ENCODE results near the gene VGLL4.

Gene VGLL4

DNA sequence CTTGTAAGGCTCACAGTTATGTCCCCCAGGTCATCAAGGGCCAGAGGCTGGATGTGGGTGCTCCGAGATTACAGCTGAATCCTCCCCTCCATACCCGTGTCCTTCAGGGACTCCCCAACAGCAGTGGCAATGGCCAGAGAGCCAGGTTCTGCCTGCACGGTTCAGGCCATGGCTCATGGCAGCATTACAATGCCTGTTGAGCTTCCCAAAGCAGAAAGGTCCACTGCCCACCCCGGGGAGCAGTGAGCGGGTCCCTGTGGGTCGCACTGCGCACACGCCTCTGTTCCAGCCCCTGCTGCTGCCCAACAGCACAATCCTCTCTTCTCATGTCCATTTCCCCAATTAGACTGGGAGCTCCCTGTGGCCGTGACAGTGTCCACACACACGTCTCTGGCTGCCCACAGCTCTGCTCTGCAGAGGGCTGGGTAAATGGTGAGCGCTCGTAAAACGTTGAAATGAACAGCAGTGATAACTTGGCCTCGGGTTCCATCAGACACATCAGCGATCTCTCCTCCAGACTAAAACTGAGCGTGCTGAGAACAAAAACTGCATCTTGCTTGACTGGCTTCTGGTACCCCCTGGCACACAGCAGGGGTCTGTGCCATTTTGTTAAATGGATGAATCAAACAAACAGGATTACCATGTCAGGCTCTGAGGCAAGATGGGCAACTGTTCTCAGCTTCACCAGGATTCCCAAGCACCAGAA is 80.4 kb downstream of the VGLL4 start:
- DNase-seq = no peak

DNA sequence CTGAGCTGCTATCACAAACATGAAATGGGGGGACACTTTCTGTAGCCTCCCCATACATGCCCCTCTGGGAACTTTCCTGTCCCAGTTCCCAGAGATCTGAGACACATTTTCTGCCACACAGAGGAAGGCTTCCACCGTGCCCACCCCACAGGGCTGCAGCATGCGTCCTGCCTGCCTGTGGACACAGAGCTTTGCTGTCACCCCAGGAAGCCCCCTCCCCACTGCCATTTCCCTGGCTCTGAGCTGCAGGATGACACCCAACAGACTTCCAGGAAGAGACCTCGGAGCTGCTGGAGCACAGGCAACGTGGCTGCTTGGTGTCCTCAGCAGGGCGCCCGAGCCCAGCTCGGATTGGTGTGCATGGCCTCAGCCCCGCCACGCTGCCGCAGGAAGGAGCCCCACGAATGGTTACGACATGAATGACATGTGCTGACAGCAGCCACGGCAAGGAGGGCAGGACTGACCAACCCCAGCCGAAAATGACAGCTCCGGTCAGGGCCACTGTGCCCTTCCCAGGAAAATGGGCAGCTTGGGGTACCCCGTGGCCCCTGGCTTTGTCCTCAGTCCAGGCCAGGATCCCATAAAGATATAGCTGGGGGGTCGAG is 81.3 kb downstream of the VGLL4 start:
- DNase-seq = no peak

DNA sequence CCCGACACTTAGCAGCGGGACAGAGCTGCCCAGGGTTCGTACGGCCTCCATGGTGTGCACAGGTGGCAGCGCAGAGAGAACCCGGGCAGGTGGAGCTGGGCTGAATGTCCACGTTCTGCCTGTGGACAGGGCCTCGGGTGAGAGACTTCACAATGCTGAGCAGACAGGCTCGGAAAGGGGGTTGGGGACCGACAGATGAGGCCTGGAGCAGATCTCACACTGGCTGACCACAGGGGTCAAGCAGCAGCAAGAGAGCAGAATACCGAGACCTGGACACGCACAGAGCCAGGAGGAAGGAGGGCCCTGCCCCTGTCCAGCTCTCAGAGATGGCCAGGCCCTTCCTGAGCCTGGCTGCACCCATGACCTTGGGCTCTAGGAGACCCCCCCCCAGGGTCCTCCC is 83.0 kb downstream of the VGLL4 start:
- no peak for DNase-seq

DNA sequence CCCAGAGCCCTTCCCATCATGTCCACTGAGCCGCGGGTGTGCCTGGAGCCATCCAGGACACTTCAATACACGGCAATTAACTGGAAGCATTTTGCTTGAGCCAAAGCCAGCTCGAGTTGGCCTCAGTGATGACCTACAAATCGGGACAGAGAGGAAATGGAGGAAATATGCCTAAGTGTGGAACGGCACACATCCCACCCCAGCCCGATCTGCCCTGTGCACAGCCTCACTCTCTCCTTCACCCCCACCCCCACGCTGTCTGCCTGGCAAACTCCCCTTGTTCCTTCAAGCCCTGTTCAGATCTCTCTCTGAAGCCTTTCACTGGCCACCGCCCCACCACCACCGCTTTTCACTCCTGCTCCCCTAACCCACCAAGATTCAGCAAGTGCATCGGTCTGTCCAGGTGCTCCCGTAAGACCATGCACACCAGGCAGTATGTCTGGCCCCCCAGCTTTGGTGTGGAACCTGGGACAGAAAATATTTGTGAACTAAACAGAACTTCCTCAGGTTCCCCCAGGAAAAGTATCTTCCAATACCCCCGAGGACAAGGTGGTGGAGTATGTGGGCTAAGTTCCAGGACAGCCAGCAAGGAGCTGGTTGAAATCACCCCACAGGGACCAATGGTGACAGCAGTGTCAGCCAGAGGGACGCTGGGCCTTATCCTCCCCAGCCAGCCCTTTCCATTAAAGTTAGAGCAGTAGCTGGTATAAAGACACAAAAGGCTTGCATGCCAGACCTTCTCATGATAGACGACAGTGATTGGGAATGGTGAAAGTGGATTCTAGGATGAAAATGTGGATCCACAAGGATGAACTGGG is 83.7 kb downstream of the VGLL4 start:
- DNase-seq = no peak

DNA sequence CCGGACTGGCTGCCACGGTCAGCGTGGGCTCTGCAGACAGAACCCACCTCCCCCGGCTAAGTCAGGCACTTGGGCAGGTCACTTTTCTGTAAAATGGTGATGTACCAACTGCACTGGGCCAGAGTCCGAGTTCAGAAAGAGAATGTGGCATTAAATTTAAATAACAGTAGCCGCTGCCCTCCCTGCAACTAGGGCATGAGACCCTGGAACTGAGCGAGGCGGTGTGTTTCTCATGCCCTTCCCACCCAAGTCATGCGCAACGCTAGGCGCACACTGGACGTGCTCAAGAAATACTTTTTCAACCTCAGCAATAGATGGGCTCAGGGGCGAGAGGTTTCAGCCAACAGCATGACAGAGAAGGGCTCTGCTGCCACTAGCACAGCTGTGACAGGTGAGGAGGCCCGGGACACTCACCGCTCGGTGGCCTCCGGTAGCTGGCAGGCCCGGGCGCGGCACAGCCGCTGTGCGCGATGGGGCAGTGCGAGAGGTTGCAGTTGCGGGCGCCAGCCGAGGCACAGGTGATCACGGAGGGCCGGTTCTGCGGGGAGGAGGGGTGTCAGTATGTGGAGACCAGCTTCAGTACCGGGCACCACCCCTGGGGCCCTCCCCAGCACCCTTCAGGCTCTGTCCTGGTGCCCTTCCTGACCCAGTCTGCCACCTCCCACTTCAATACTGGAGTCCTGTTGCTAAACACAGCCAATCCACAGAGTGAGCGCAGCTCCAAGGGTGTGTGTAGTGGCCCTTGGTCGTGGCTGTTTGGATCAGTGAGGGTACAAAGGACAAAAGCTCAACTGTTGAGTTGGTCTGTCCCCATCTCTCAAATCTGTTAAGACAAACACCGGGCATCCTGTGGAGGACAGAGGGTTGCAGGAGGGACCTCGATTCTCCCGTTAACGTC is 84.5 kb downstream of the VGLL4 start:
- DNase-seq = no peak

DNA sequence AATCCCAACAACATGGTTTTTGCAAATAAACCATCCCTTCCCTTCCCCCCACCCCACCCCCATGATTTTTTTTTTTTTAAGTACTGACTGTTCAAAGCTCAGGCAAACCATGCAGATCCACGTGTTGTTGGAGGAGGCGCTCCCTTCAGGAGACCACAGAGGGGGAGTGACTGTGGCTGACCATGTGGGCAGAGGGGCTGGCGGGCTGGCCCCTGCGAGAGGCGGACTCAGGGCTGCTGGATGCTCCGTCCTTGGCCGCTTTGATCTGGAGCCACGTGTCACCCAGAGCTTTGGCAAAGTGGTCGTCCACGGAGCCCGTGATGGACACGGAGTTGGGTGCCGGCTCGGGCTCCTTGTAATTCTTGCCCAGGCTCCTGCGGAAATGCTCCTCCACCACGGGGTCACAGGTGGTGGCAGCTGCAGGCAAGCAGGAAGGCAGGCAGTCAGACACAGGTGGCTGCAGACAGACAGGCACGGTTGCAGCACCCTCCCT is 85.3 kb downstream of the VGLL4 start:
- no peak for DNase-seq

DNA sequence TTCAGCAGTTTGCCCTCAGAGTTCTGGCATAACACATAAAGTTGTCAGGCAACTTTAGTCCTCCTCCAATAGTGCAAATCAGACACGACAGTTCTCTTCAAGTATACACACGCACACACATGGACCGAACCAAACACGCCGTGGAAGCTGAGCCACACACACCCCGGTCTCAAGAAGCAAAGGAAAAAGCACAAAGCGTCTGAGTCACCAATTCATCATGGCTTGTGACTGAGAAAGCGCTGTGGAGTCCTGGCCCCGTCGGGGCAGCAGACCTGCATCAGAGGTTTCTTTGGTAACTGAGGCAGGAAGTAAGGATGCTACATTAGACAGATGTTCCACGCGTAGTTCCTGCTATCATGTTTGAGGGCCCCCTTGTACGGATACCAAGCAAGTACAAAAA is 85.7 kb downstream of the VGLL4 start:
- DNase-seq = no peak

DNA sequence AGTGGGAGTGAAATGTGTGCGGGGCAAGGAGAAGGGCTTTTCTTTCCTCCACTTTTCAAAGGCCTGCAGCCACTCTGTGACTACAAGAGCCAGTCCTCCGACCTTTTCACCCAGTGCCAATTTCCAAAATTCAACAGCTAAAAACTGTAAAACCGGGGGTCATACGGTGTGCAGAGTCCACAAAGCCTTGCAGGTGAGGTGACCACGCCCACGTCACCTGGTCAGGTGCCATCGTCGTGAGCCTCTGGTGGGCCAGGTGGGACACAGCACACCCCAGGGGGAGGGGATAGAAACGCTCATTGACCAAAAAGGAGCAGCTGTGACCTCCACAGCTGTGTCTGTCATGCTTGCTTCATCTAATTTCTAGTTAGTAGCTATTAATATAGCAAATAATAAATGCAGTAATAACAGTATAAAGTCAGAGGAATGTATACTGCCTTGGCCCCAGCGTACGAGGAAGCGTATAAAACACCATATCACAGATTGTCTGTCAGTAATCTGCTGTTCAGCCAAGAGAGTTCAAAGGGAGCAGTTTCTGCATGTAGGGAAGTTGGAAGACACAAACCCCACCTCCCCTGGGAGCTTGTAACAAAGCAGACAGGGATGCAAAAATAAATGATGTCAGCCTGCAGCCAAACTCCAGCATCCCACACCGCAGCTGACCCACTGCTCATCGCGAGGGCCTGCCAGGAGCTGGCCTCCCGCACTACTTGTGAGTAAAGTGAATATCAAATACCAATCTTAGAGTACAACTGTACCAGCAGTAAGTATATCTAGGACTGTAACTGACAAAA is 86.7 kb downstream of the VGLL4 start:
- no peak for DNase-seq

DNA sequence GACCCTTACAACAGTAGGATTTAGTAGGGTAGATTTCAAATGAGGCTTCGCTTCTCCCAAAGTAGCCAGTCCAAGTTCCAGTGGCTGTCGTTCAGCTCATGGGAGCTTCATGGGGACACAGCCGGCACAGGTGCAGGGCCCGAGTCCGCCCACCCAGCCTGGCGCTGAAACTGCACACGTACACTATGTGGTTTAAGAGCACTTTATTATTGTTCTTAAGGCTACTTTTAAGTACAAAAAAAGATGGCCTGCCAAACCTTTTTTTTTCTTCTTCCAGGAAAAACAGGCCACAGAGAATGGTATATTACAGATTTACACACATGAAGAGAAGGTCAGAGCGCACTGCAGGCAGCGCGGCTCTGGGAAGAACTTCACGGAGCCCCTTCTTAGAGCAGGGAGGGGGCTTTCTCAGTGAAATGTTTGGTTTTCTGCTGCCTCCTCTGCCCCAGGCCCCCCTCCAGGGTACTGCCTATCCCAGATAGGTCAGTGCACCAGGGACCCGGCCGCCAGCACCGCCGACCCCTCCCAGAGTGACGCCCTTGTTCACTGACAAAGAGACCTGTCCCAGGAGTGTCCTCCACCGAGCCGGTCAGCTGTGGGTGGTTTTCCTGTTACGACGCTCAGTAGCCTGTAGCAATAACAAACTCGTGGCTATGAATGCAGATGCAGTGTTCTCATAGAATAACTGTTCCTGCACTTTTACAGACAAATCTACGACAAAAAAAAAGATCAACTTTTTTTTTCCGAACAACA is 87.7 kb downstream of the VGLL4 start:
- no peak for DNase-seq

DNA sequence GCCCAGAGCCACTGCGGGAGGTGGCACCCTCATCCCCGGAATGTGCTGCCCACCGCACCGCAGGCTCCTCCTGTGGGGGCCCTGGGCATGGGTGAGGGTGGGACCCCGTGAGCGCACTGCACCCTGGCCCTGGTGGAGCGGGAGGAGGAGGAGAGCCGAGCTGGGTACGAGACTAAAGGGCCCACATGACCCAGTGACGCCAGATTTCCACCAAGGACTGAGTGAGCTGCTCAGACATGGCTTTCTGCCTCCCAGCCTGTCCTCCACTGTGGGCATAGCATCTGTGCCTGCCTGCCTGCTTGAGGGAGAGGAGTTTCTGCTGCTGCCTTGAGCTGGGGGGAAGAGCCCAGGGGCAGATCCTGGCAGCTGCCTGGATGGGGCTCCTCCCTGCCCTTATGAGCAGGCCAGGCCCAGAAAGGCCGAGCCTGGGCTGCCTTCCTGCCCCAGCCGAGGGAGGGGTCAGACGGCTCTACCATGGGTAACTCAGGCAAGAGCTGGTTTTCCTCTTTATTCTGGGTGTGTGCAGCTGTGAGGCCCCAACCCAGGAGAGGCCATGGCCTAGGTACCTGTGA is 88.4 kb downstream of the VGLL4 start:
- no peak for DNase-seq

DNA sequence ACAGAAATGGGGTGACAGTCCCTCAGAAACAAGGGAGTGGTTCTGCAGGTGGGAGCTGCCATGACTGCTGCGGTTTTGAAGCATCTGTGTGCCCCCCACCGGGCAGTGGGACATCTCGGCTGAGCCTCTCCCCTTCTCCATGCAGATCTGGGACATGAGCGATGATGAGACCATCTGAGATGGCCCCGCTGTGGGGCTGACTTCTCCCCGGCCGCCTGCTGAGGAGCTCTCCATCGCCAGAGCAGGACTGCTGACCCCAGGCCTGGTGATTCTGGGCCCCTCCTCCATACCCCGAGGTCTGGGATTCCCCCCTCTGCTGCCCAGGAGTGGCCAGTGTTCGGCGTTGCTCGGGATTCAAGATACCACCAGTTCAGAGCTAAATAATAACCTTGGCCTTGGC is 89.0 kb downstream of the VGLL4 start:
- no peak for DNase-seq

DNA sequence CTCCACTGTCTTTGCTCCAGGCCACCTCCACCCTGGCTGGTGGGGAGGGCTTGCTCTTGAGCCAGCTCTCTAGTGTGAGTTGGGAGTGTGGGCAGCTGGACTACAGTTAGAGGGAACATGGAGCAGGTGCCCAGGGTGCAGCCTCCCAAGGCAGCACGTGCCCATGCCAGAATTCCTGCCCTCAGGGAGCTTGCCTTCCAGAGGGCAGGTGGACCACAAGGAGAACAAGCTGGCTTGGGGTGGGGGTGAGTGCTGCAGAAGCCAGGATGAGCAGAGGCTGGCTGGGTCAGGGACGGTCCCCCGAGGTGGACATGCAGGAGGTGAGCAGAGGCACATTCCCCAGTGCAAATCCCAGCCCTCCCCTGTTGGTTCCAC is 89.5 kb downstream of the VGLL4 start:
- no peak for DNase-seq

DNA sequence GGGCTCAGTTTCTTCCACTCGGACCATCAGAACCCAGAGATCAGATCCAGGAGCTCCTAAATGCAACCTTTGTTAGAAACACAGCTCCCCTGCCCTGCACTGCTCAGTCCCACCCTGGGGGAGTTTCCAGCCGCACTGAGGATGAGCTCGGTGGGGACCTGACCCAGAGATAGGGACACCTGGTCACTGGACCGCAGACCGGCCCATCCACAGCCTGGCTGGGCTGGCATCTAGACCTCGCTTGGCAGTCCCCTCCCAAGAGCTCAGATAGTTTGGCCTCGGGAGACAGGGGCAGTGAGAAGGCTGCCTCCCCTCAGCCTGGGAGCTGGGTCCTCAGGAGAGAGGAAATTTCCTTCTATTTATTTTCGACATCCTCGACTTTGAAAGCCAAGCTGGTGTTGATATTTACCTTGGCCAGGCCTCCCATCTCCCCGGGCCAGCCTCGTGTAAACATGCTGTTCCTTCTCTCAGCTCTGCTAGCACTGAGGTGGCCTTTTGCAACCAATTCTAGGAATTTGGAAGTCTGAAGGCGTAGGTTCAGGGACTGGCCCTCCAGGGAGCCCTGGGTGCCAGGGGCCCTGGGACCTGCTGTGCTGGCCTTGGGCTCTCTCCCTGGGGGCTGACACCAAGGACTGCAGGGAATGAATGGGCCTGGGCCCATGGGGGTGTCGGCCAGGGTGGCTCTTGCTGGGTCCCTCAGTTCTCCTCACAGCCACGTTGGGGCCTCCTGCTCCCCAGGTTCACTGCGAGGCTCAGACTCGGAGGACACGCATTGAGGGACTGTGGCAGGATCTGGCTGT is 90.1 kb downstream of the VGLL4 start:
- DNase-seq = no peak

DNA sequence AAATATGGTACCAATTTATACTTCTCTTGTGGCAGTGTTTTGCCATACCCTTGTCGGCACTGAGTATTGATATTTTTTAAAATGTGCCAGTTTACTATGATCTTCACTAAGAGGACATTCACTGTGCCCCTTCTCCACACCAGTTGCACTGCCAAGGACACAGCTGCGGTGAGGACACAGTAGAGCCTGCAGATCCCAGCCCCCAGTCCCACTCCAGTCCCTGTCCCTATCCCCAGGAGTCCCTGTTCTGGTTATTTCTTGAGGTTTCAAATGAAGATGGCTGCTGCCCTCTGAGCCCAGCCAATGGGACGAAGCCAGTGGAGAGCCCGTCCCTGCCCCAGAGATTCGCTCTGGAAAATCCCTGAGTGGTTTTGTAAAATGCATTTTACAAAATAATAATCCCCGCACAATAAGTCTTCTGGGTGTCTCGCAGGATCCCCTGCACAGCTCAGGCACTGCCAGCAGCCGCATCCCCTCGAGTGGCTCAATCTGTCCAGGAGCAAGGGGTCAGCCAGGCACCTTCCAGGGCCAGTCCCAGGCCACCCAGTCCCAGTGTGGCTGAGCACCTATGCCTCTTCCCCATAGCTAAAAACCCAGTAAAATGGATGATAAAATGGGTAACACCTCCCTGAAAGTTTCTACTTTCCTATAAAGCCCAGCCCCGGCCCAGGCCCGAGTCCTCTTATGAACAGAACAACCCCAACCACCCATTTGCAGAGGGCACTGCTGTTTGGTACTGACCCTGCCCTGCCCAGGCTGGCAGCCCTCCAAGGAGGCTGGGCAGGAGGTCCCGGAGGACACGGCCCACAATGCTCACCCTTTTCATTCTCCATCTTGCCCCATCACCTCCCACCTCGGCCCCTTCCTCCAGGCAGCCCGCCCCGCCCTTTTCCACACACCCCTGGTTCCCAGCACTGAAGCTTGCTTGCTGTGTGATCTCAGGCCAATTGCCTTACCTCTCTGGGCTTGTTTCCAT is 91.1 kb downstream of the VGLL4 start:
- DNase-seq = no peak

DNA sequence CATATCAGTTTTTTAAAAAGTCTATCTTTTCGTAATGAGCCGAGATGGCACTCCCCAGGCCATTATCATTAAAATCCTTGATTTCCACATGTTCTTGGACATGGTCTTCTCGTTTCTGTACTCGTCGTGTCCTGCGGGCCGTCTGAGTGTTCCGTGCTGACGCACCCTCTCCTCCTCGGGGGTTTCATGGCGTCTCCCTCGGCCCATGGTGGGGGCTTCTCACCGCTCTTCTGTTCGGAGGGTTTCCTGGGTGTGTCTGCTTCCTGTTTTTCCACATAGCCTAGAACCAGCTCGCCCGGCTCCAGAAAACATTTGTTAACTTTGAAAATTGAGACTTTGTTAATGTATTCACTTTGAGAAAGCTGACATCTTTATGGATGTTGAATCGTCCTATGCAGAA is 92.7 kb downstream of the VGLL4 start:
- DNase-seq = no peak

DNA sequence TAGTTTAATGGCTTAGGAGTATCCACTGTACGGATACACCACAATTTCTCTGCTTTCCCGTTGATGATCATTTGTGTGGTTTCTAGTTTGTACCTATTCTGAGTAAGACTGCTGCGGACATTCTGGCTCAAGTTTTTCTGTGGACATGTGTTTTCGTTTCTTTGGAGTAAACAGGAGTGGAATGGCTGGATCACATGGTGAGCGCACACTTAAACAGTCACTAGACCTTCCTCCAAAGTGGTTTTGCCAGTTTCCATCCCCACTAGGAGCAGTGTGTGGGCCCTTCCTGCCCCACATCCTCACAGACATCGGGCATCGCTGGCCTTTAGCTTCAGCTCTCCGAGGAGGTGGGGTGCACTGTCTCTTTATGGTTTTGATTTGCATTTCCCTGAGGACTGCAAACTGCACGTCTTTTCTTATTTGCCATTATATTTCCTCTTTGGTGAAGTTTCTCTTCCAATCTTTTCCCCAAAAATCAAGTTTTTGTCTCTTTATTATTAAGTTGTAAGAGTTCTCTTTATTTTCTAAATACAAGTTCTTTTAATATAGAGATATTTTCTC is 94.1 kb downstream of the VGLL4 start:
- no peak for DNase-seq

DNA sequence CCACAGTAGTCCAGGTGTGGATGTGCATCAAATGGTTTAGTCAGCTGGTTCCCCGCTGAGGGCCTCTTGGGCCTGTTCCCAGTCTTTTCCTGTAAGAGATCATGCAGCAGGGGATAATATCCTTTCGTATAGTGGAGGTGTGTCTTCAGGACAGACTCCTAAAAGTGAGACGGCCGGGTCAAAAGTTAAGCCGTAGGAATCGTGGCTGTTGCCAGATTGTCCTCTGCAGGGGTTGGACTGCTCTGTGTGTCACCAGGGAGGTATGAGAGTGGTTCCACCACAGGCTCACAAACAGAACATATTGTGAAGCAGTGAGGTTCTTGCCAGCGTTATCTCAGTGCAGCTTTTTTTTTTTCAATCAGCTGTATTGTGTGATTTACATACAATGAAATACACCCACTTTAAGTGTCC is 95.0 kb downstream of the VGLL4 start:
- no peak for DNase-seq

DNA sequence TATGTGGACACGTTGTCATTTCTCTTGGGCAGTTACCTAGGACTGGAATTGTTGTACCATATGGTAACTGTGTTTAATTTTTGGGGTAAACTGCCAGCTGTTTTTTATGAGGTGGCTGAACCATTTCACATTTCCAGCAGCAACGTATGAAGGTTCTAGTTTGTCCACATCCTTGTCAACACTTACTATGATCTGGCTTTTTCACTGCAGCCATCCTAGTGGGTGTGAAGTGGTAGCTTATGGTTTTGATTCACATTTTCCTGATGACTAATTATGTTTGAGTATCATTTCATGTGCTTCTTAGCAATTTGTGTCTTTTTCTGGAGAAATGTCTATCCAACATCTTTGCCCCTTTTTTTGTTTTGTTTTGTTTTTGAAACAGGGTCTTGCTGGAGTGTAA is 96.2 kb downstream of the VGLL4 start:
- no peak for DNase-seq
